GM21447 (cell line): ENCODE measurements around the gene GPR26.

ENCODE experiments used
- ATAC-seq: cut with Tn5 transposase; IDR thresholded peaks from one replicate; pipeline ENCODE4 v1.9.1; 2021; ENCODE audit not compliant: unreplicated experiment

The GPR26 gene

GRCh38 chr10:123645016-123645415, 21.1 kb upstream of the GPR26 start:
- no peak for ATAC-seq

- ATAC-seq = no peak
Measured at GRCh38 chr10:123645615-123646014, 20.5 kb upstream of the GPR26 start.

GRCh38 chr10:123648595-123648994, 17.6 kb upstream of the GPR26 start:
- ATAC-seq = no peak

DNA sequence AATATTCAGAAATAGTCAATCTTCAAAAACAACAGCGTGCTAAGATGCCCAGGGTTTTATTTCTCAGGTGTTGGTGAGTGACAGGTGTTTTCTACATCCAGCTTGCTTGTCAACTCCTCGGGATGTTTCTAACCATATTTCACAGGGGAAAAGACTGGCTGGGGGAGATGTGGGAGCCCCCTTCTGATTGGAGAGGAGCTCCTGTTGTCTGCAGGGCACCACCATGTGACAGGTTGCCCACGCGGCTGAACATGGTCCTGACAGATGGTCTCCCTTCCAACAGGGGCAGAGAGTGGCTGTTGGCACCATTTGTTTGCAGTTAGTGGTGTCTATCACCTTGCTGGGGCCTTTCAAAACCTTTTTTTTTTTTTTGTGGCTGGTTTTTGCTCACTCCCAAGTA, 16.5 kb upstream of the GPR26 start:
- no peak for ATAC-seq

GRCh38 chr10:123651421-123652047, 14.6 kb upstream of the GPR26 start:
- ATAC-seq = no peak

DNA sequence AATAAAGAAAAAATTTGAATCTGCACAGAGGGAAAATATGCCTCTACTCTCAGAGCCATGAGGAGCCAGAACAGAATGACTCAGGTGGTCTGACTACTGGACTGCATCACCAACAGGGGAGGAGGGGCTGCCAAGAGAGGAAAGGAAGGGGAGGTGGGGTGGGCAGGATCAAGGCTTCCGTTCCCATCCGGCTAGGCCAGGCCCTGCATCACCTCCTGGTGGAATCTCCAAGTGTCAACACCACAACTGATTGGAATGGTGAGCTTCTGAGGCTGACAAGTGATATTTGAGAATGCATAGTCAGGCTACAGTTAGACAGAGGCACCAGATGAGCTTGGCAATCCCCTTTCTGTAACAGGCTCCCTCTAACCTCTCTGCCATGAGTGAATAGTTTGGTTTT, 10.4 kb upstream of the GPR26 start:
- ATAC-seq = no peak

DNA sequence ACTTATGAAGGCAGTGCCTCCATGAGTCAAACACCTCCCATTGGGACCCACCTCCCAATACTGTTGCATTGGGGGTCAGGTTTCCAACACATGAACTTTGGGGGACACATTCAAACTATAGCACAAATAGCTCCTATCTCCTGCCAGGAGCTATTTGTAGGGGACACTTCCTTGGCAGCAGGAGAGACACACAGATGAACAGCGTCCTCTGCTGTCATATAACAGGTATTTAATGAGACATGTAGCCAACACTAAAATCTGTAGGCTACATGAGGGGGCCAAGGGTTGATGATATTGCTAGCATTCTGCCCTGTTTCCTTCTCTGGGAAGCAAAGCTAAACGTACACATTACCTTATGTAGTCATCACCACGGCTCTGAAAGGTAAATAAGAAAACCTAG, 2.6 kb upstream of the GPR26 start:
- ATAC-seq = no peak

DNA sequence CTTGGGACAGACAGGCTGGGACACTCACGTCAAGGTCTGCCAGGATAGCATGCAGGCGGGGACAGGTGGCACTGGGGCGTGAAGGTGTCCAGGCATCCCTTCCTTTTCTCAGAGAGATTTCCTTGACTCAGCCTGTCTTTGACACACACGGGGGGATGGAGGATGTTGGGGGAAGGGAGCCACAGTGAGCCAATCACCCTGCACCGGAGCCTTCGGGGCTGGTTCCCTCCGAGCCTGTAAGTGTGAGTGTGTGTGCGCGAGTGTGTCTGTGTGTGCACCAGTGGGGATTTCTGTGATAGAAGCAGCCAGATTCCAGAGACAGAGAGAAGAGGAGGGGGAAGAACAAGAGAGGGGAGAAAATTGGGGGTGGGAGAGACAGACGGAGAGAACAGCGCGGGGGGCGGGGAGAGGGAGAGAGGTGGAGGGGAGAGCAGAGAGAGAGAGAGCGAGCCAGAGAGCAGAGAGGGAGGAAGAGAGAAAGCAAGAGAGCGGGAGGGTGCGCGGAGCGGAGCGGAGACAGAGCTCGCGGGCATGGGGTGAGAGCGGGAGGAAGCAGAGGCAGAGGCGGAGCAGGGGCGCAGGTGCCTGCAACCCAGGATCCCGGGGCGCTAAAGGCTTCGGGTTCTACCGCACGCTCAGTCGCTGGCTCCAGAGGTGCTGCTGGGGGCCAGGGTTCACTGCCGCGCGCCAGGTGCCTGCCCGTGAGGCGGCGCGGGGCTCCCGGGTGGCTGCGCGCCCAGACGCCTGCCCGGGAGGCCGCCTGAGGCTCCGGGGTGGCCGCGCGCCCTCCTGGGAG, 466 bp upstream of the GPR26 start:
- no peak for ATAC-seq

GRCh38 chr10:123669886-123670285, 3.7 kb downstream of the GPR26 start:
- ATAC-seq = no peak

DNA sequence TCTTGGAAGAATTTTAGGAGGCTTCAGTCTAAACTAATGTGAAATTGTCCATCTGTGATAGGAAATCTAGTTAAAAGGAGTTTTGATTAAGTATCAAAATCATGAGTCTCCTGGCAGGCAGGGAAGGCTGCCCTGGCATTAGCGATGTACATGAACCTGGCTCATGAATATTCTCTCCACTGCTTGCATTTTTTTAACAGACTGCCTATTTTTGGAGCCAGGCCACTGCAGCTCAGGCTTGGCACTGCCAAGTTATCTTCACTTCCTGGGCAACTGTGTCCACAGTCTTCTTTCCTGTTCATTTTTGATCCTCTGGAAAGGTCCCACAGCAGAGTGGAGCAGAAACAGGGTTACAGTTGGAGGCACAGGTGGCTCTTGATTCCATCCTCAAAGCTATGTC, 7.0 kb downstream of the GPR26 start:
- ATAC-seq = no peak

DNA sequence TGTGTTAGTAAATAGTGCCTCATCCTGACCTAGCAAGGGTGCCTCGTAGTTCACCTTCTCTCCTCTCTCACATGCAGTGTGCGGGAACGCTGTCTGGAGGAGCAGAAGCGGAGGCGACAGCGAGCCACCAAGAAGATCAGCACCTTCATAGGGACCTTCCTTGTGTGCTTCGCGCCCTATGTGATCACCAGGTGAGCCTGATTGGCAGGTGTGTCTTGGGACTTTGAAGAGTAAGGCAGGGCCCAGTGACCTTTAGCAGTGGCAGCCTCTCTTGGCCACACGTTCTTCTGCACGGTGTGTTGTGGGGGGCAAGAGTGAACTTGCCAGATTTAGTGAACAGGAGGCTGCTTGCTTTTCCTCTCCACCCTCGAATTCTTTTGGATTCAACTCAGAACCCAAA, 8.6 kb downstream of the GPR26 start:
- no peak for ATAC-seq

DNA sequence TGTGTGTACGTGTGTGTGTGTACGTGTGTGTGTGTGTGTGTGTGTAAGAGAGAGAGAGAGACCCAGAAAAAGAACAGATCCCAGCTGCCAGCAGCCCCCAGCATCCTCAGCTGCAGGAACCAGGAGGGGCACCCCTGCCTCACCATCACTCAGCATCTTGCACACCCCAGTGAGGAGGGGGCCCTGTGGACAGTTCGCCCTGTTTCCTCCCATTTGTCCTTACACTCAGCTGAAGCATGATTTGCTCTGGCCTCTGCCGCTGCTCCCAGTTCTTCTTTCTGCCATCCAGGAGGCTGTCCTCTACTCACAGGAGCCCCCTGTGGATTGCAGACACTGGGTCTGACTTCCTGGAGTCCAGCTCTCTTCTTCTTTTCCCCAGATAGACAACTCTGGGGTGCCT, 9.7 kb downstream of the GPR26 start:
- no peak for ATAC-seq

DNA sequence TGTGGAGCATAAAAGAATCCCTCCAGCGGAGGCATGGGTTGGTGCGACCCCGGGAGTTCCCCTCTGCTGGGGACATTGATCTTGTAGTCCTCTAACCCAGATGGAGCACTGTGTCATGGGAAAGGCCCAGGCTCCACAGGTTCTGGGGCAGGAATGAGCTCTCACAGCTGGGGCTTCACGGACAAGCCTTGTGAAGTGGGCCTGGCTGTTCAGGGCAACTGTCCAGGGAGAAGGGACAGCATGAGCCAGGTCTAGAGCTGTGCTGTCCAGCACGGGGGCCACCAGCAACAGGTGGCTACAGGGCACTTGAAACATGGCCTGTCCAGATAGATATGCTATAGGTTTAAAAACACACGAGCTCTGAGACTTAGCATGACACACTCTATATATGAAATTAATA, 11.4 kb downstream of the GPR26 start:
- no peak for ATAC-seq

DNA sequence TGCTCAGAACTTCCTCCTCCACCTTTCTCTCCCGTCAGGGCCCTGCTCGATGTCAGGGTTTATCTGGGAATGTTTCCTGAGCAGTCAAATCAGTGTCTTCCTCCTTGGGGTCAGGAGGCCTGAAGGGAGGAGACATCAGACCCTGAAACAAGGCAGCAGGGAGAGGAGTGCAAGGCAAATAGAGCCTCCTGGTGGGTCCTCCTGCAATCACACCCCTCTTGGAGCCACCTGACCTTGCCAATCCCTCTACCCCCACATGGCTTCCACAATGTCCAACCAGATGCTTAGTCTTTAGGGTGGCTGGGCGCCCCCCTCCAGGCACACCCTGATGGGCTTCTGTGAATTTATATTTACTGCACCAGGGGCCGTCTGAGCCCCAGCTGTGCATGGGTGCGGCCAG, 12.2 kb downstream of the GPR26 start:
- no peak for ATAC-seq

DNA sequence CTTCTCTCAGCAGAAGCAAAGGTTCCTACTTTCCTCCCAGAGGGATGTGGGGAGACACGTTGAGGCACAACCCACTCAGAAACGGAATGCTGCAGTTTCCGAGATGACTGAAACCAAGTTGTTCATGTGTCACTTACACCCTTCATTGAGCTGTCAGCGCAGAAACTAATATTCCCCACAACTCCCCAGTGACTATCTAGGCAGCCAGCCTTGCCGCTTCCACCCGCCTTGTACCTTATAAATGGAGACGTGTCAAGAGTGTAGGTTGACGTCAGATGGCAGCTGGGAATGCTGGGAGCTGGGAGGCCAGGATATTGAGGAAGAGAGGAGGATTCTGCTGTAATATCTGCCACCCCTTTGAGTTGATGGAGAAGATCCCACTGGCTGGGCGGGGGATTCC, 15.1 kb downstream of the GPR26 start:
- no peak for ATAC-seq

GRCh38 chr10:123682477-123682876, 16.3 kb downstream of the GPR26 start:
- ATAC-seq = no peak

- ATAC-seq = no peak
Measured at GRCh38 chr10:123683459-123683858, 17.3 kb downstream of the GPR26 start.

DNA sequence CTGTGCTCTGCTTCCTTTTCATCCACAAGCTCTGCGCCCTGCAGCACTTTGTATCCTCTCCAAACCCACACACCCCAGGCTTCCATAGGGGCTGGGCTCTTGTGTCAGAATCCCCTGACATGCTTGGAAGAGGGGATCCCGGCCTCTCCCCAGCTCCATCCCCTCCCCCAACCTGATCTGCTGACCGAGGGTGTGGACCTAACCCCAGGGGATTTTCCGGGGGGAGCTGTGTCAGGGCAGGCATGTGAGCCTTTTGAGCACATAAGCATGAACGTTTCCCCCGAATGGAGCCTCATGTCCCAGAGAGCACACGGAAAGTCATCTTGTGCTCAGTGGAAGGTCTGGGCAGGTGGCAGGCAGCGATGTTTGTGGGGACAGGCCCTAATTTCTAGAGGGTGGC, 17.7 kb downstream of the GPR26 start:
- no peak for ATAC-seq

DNA sequence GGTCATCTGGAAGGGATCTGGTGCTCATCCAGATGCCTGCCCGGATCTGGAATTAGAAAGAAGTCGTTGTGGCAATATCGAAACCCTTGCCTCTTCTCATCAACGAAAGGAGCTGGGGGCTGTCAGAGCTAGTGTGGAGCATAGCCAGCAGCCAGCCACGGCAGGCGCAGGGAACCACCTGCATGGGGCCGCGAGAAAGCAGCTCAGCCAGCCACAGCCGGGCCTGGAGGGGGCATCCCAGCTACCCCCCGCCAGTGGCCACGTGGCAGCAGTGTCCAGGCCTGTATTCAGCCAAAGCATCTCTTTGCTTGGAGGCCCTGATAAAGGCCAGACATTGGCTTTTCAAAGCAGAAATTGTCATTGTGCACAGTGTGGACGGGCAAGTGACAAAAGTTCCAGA, 19.1 kb downstream of the GPR26 start:
- no peak for ATAC-seq

DNA sequence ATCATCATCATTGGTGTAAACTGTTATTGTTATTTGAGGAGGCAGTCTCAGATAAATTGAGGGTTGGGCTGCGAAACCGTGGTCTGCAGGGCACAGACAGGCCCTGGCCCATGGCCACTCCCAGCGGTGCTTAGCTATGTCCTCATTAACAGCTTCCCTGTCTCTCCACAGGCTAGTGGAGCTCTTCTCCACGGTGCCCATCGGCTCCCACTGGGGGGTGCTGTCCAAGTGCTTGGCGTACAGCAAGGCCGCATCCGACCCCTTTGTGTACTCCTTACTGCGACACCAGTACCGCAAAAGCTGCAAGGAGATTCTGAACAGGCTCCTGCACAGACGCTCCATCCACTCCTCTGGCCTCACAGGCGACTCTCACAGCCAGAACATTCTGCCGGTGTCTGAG, 21.6 kb downstream of the GPR26 start:
- ATAC-seq = no peak

- ATAC-seq = no peak
Measured at GRCh38 chr10:123689880-123690279, 23.7 kb downstream of the GPR26 start.

GRCh38 chr10:123703195-123703790, 37.1 kb downstream of the GPR26 start:
- ATAC-seq = no peak
